MM.1S (cell line): Measurements from ENCODE around the gene COL25A1.

Experiments used
- DNase-seq: peaks from one replicate; pipeline ENCODE4 v3.0.0-alpha.2; 2015
- H2AFZ ChIP-seq: fragments of 300-600 bp; sonication (generic); 2 replicates; pipeline ENCODE4 v1.6.0; 2016; ENCODE audit warnings: antibody characterized with exemption, low read length
- H3F3A ChIP-seq: fragments of 300-600 bp; sonication (generic); 2 replicates; pipeline ENCODE4 v1.6.1; 2016; ENCODE audit warnings: mild to moderate bottlenecking, antibody characterized with exemption, low read length, moderate library complexity, mixed read lengths; ENCODE audit not compliant: insufficient read depth
- H3K27ac ChIP-seq: fragments of 300-600 bp; sonication (generic); 2 replicates; pipeline ENCODE4 v1.5.1; 2016; ENCODE audit warnings: mild to moderate bottlenecking, low read length
- H3K27me3 ChIP-seq: fragments of 300-600 bp; sonication (generic); replicated peaks from 2 replicates; pipeline ENCODE4 v1.6.0; 2016; ENCODE audit warnings: low read length; ENCODE audit not compliant: insufficient read depth
- H3K36me3 ChIP-seq: fragments of 300-600 bp; sonication (generic); replicated peaks from 2 replicates; pipeline ENCODE4 v1.6.1; 2016; ENCODE audit warnings: mild to moderate bottlenecking, low read length, mixed read lengths; ENCODE audit not compliant: insufficient read depth
- H3K4me1 ChIP-seq: fragments of 300-600 bp; sonication (generic); 2 replicates; pipeline ENCODE4 v1.6.1; 2016; ENCODE audit warnings: low read length, mixed read lengths
- H3K4me2 ChIP-seq: fragments of 300-600 bp; sonication (generic); 2 replicates; pipeline ENCODE4 v1.6.0; 2016; ENCODE audit warnings: low read depth, low read length
- H3K4me3 ChIP-seq: fragments of 300-600 bp; sonication (generic); 2 replicates; pipeline ENCODE4 v1.5.1; 2016; ENCODE audit warnings: low read length, mixed read lengths
- H3K79me2 ChIP-seq: fragments of 300-600 bp; sonication (generic); 2 replicates; pipeline ENCODE4 v1.6.1; 2016; ENCODE audit warnings: mixed run types, low read length, mixed read lengths
- H3K9ac ChIP-seq: fragments of 300-600 bp; sonication (generic); 2 replicates; pipeline ENCODE4 v1.6.1; 2016; ENCODE audit warnings: low read length, mixed read lengths
- H3K9me2 ChIP-seq: fragments of 300-600 bp; sonication (generic); replicated peaks from 2 replicates; pipeline ENCODE4 v1.6.1; 2016; ENCODE audit warnings: mild to moderate bottlenecking, low read length, mixed read lengths; ENCODE audit not compliant: insufficient read depth
- H3K9me3 ChIP-seq: fragments of 300-600 bp; sonication (generic); replicated peaks from 2 replicates; pipeline ENCODE4 v1.6.1; 2016; ENCODE audit warnings: mild to moderate bottlenecking, low read length, mixed read lengths; ENCODE audit not compliant: insufficient read depth
- H4K20me1 ChIP-seq: fragments of 300-600 bp; sonication (generic); 2 replicates; pipeline ENCODE4 v1.6.1; 2016; ENCODE audit warnings: mild to moderate bottlenecking, low read length, moderate library complexity, mixed read lengths; ENCODE audit not compliant: insufficient read depth
- CTCF ChIP-seq: fragments of 300-600 bp; sonication (generic); IDR thresholded peaks from 2 replicates; pipeline ENCODE4 v1.5.1; 2016; ENCODE audit warnings: antibody characterized with exemption, low read length, mixed read lengths
- EZH2 ChIP-seq: fragments of 300-600 bp; sonication (generic); optimal IDR thresholded peaks from 2 replicates; pipeline ENCODE3; 2017; ENCODE audit warnings: low read depth, mild to moderate bottlenecking, antibody characterized with exemption, low read length, mixed read lengths
- EZH2phosphoT487 ChIP-seq: fragments of 300-600 bp; sonication (generic); IDR thresholded peaks from 2 replicates; pipeline ENCODE4 v1.6.1; 2018; ENCODE audit warnings: antibody characterized with exemption, low read length

The COL25A1 gene

GRCh38 chr4:108947526-108947925 is 354.9 kb downstream of the COL25A1 start:
- H3K4me1 ChIP-seq = no peaks in the 10 kb centered on the region
- no peak overlapping the region for H3K27ac ChIP-seq
- H3K4me2 ChIP-seq = no peak overlapping the region
- no peaks in the 10 kb centered on the region for H3K9me3 ChIP-seq
- H3K9me2 ChIP-seq = no peaks in the 10 kb centered on the region
- H3F3A ChIP-seq = no peaks in the 10 kb centered on the region
- no peaks in the 10 kb centered on the region for H3K27me3 ChIP-seq
- H3K4me3 ChIP-seq = no peak overlapping the region
- H2AFZ ChIP-seq = no peak overlapping the region
- no peak overlapping the region for H3K9ac ChIP-seq
- TF ChIP-seq EZH2 = no peak
- no peak for TF ChIP-seq EZH2phosphoT487
- no peak for TF ChIP-seq CTCF
- no peaks in the 10 kb centered on the region for H3K79me2 ChIP-seq
- no peaks in the 10 kb centered on the region for H3K36me3 ChIP-seq
- H4K20me1 ChIP-seq = no peaks in the 10 kb centered on the region
- DNase-seq = no peak

- Histone ChIP-seq H3K9ac (no peak overlapping the region), H3K36me3 (no peaks in the 10 kb centered on the region), H3K79me2 (no peaks in the 10 kb centered on the region), H3K9me2 (no peaks in the 10 kb centered on the region), H3F3A (no peaks in the 10 kb centered on the region), H3K4me3 (no peak overlapping the region), H3K4me2 (no peak overlapping the region), H3K9me3 (no peaks in the 10 kb centered on the region), H3K4me1 (no peaks in the 10 kb centered on the region), H3K27me3 (no peaks in the 10 kb centered on the region), H2AFZ (no peak overlapping the region), H3K27ac (no peak overlapping the region), H4K20me1 (no peaks in the 10 kb centered on the region)
- TF ChIP-seq CTCF (no peak), EZH2phosphoT487 (no peak)
- DNase-seq = no peak
Measured at GRCh38 chr4:108946237-108946636, 356.2 kb downstream of the COL25A1 start.

- H3K79me2 ChIP-seq = no peaks in the 10 kb centered on the region
- H3K27ac ChIP-seq = no peak overlapping the region
- no peaks in the 10 kb centered on the region for H3K9me2 ChIP-seq
- H3K36me3 ChIP-seq = no peaks in the 10 kb centered on the region
- H3K27me3 ChIP-seq = no peaks in the 10 kb centered on the region
- TF ChIP-seq CTCF (no peak), EZH2 (no peak), EZH2phosphoT487 (no peak)
- no peak overlapping the region for H2AFZ ChIP-seq
- no peak for DNase-seq
- peaks cover 8% of the 10 kb centered on the region for H3K4me1 ChIP-seq
- no peak overlapping the region for H3K4me2 ChIP-seq
- no peaks in the 10 kb centered on the region for H4K20me1 ChIP-seq
- no peak overlapping the region for H3K4me3 ChIP-seq
- H3K9me3 ChIP-seq = no peaks in the 10 kb centered on the region
- no peak overlapping the region for H3K9ac ChIP-seq
- no peaks in the 10 kb centered on the region for H3F3A ChIP-seq
Measured at GRCh38 chr4:108943976-108944591, 358.4 kb downstream of the COL25A1 start.
